ENCODE measurements around the gene ARHGEF12. TPM values are rescaled to one million over a fixed set of nuclear protein-coding genes. Genes with fewer than 3 reads are reported as not detected.
A peak's percentile ranks its signal among the peaks of the same experiment; 100 is the strongest.

ARHGEF12 gene
- polyA plus RNA-seq, 1 donor, result 36.9 TPM

GRCh38 chr11:120432056-120433018 is 96.1 kb downstream of the ARHGEF12 start:
- DNase-seq, result peak; percentile 24

- DNase-seq, result no peak
These were observed 105.4 kb downstream of the ARHGEF12 start for GRCh38 chr11:120441592-120441991.

GRCh38 chr11:120442031-120442430 is 105.8 kb downstream of the ARHGEF12 start:
- no peak for DNase-seq

GRCh38 chr11:120446802-120447201 is 110.6 kb downstream of the ARHGEF12 start:
- DNase-seq, result no peak

- DNase-seq, result no peak
These were observed 112.0 kb downstream of the ARHGEF12 start for GRCh38 chr11:120448240-120448639.

GRCh38 chr11:120455487-120455886 is 119.3 kb downstream of the ARHGEF12 start:
- DNase-seq, result no peak

- DNase-seq, result no peak
These were observed 121.8 kb downstream of the ARHGEF12 start for GRCh38 chr11:120457996-120458395.

GRCh38 chr11:120462825-120463224 is 126.6 kb downstream of the ARHGEF12 start:
- no peak for DNase-seq

GRCh38 chr11:120465921-120466534 is 129.8 kb downstream of the ARHGEF12 start:
- DNase-seq, result no peak

- no peak for DNase-seq
These were observed 131.4 kb downstream of the ARHGEF12 start for GRCh38 chr11:120467627-120468026.

GRCh38 chr11:120471131-120471530 is 134.9 kb downstream of the ARHGEF12 start:
- DNase-seq, result no peak

- no peak for DNase-seq
These were observed 135.8 kb downstream of the ARHGEF12 start for GRCh38 chr11:120471994-120472393.

- no peak for DNase-seq
These were observed 137.3 kb downstream of the ARHGEF12 start for GRCh38 chr11:120473503-120473902.

- DNase-seq, result no peak
These were observed 145.9 kb downstream of the ARHGEF12 start for GRCh38 chr11:120482149-120482548.

- no peak for DNase-seq
These were observed 148.5 kb downstream of the ARHGEF12 start for GRCh38 chr11:120484722-120485121.

GRCh38 chr11:120486138-120486537 is 149.9 kb downstream of the ARHGEF12 start:
- no peak for DNase-seq

- no peak for DNase-seq
These were observed 153.6 kb downstream of the ARHGEF12 start for GRCh38 chr11:120489799-120490198.

GRCh38 chr11:120492486-120492885 is 156.3 kb downstream of the ARHGEF12 start:
- DNase-seq, result no peak

- no peak for DNase-seq
These were observed 158.4 kb downstream of the ARHGEF12 start for GRCh38 chr11:120494595-120494994.

- no peak for DNase-seq
These were observed 162.9 kb downstream of the ARHGEF12 start for GRCh38 chr11:120499088-120499487.

GRCh38 chr11:120499859-120500258 is 163.6 kb downstream of the ARHGEF12 start:
- DNase-seq, result no peak

GRCh38 chr11:120500414-120501071 is 164.3 kb downstream of the ARHGEF12 start:
- DNase-seq, result no peak

GRCh38 chr11:120501440-120501839 is 165.2 kb downstream of the ARHGEF12 start:
- DNase-seq, result no peak

Measured in hindlimb muscle (tissue), 1 donor.